Activated gamma-delta T cell (primary cell): Measurements from ENCODE around the gene RASA4B.
"Not testable (repeated sequence)": the region's sequence is repeated elsewhere in the genome, so short reads cannot be mapped to it uniquely, and the experiment has no call there.

Experiments
- DNase-seq: peaks from one replicate; lab custom pipeline; 2025; lab: John Stamatoyannopoulos, UW

RASA4B gene

DNA sequence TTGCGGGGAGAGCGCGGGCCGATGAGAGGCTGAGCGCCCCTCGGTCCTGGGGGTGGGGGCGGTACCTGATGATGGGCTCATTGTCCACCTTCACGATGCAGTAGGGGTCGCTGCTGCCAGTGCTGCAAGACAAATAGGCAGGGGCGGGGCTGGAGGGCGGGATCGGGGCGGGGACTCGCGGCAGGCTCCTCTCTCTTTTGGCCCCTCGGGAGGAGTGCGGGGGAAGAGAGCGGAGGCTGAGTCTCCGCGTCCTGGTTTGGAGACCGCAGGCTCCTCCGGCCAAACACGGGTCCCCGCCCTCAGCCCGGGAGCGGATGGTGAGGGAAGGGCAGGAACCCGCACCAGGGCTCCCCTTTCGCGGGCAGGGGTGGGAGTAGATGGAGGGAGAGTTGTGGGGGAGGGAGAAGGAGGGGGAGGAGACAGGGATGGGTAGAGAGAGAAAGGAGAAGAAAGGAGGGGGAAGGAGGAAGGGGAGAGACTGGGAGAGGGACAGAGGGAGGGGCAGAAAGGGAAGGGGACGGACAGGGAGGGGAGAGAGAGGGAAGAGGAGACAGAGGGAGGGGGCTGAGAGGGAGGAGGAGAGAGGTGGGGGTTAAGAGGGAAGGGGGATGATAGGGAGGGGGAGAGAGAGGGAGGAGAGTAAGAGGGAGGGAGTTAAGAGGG is 5.6 kb downstream of the RASA4B start:
- not testable (repeated sequence) for DNase-seq

DNA sequence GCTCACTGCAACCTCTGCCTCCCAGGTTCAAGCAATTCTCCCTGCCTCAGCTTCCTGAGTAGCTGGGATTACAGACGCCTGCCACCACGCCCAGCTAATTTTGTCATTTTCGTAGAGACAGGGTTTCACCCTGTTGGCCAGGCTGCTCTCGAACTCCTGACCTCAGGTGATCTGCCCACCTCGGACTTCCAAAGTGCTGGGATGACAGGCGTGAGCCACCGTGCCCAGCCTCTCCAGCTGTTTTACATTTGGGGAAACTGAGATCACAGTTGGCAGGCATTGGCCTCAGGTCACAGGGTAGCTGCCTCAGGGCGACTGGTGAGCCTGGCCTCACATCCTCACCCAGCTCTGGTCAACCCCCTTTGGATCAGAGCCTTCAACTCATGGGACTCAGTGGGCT is 7.0 kb downstream of the RASA4B start:
- DNase-seq: not testable (repeated sequence)

DNA sequence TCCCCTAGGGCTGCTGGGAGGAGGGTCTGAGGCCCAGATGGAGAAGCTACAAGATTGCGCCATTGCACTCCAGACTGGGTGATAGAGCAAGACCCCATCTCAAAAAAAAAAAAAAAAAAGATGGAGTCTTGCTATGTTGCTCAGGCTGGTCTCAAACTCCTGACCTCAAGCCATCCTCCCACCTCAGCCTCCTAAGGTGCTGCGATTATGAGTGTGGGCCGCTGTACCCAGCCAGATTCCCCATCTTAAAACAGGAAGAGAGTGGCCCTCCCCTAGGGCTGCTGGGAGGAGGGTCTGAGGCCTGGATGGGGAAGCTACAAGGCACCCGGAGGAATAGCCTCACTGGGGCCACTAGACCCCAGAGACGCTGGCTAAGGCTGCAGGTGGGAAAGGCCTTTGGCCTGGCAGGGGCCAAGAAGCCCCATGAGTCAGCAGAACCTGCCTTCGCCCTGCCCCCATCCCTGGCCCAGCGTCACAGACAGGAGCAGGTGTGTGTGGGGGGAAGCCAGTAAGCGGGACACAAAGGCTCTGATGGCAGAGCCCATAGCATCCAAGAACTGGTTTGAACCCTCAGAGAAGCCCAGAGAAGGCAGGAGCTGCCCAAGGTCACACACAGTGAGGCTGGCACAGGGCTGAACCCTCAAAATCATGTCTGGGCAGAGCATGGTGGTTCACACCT is 10.0 kb downstream of the RASA4B start:
- DNase-seq: not testable (repeated sequence)

DNA sequence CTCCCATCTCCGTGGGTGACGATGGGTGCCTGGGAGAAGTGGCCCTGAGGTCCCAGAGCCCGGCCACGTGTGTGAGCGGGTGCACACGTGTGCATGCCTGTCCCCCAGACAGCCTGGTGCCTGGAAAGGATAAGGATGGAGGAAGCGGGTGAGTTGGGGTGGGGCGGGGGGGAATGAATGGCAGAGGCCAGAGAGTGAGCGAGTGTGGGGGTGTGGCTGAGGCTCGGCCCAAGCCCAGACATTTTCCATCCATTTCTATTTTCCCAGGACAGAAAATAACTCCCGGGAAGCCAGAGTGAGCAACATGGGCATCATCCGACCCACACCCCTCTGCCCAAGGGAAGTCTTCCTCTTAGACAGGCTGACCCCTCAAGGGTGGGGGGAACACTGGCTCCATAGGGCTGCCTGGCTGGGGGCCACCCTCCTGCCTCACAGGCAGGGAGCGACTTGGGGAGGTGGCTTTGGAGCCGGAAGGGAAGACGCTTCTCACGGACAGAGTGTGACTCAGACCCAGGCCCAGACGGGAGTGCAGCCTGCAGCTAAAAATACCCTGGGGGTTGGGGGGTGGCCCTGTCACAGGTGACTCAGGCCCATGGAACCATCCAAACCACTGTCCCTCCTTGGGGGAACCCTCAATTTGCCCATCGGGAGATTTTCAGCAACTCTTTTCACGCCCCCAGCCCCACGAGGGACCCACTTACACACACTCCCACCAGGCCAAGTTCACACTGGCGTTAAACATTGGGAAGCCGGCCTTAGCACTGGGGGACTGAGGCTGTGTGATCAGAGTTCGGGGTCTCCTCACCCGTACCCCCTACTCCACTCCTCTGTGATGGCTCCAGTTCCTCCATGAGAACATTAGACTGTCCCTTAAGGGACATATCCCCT is 12.0 kb downstream of the RASA4B start:
- not testable (repeated sequence) for DNase-seq

DNA sequence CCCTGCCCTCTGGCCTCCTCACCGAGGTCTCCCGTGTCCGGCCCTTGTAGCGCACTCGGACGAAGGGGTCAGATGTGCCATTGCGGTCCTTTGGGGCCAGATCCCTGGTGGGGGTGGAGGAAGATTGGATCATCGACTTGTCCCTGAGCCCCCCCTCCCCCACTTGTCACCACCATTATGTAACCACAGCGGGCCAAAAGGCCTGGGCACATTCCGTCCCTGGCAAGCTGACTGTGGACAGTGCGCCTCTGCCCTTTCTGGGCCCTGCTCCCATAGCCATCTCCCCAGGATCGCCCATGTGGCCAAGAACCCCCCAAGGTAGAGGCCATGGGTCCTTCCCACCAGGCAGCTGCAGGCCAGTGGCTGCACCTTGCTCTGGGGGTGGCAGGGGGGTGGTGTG is 14.4 kb downstream of the RASA4B start:
- DNase-seq: not testable (repeated sequence)

DNA sequence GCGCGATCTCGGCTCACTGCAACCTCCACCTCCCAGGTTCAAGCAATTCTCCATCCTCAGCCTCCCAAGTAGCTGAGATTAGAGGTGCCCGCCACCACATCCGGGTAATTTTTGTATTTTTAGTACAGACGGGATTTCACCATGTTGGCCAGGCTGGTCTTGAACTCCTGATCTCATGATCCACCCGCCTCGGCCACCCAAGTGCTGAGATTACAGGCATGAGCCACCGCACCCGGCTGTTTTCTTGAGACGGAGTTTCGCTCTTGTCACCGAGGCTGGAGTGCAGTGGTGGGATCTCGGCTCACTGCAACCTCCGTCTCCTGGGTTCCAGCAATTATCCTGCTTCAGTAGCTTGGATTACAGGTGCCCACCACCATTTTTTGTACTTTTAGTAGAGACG is 19.3 kb downstream of the RASA4B start:
- not testable (repeated sequence) for DNase-seq

DNA sequence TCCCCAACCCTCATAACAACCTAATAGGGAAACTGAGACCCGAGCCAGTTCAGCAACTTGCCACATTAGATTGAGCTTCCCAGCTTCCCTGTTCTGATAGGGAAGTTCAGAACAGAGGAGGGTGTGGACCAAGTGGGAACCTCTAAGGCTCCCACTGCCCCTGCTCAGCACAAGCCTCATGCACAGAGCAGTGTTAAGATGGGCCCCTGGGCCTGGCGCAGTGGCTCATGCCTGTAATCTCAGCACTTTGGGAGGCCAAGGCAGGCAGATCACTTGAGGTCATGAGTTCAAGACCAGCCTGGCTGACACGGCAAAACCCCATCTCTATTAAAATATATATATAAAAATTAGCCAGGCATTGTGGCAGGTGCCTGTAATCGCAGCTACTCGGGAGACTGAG is 20.3 kb downstream of the RASA4B start:
- DNase-seq: not testable (repeated sequence)

DNA sequence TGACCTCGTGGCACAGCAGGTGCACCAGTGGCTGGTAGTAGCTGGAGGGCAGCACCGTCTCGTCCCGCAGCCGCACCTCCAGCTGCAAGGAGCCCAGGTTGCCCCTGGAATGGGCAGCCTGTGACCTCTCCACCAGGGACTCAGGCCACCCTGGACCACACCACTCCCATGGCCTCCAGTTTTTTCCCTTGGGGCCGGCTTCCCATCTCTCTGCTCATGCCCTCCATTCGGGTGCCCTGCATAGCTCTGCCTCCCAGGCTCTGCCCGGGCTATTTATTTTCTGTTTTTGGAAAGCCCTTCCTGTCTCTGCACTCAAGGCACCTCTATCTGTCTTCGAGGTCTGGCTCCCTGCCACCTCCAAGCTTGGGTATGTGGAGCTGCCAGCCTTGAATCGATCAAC is 20.7 kb downstream of the RASA4B start:
- DNase-seq: not testable (repeated sequence)

DNA sequence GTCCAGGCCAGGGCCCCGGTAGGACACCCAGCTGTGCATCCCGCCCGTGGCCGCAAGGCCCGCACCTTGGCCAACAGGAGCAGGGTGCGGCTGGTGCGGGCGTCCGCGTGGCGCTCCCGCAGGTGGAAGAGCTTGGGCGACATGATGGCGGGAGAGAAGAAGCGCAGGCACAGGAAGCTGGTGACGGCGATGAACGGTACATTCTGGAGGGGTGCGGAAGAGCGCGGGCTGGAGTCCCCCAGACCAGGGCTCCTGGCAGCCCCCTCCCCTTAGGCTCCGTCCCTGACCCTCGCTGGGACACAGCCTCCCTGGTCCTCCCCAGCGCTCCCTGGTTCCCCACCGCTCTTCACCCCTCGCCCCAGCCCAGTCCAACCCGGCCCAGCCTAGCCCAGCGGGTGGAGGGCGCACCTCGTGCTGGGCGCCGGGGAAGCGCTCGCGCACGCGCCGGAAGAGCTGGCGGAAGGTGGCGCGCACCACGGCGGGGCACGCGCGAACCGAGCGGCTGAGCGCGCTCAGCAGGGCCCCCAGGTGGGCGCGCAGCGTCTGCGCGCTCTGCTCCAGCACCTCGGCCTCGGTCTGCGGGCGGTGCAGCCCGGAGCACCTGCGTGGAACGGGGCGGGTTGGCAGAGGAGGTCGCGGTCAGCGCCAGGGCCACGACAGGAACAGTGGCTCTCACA is 23.0 kb downstream of the RASA4B start:
- not testable (repeated sequence) for DNase-seq

DNA sequence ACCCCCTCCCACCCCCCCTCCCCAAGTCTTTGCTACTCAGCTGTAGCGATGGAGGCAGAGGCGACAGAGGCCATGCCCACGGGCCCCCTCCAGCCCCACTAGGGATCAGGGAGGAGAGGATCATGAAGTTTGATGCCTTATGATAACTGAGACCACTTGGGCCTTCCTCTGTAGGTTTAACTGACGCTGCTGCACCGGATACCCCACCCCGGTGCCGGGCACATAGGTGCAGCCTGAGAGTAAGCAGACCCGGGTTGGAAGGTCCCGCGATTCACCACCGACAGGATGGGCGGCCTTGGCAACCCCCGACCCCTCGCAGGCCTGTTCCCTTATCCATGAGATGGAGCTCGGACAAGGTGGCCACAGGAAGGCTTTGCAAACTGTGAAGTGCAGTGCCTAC is 23.6 kb downstream of the RASA4B start:
- not testable (repeated sequence) for DNase-seq

DNA sequence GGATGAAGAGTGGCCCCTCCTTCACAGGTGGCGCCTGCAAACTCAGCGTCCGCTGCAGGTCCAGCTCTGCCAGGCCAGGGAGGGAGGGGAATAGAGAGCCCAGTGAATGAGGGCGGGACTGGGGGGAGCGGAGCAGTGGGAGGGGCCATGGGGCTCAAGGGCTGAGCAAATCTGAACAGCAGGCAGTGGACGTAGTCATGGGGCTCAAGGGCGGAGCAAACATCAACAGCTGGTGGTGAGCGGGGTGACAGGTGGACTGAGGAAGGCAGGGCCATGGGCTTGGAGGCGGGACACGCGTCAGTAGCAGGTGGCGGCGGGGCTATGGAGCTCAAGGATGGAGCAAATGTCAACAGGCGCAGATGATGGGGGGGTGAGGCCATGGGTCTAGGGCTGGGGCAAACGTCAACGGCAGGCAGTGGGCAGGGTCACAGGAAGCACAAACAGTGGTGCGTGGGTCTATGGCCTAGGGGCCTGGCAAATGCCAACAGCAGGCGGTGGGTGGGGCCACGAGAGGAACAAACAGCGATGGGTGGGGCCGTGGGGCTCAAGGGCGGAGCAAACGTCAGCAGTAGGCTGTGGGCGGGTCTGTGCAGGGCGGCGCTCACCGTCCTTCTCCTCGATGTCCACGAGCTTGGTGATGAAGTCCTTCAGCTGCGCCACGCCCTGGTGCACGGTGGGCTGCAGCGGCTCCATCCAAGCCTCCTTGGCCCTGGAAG is 24.2 kb downstream of the RASA4B start:
- DNase-seq: not testable (repeated sequence)

DNA sequence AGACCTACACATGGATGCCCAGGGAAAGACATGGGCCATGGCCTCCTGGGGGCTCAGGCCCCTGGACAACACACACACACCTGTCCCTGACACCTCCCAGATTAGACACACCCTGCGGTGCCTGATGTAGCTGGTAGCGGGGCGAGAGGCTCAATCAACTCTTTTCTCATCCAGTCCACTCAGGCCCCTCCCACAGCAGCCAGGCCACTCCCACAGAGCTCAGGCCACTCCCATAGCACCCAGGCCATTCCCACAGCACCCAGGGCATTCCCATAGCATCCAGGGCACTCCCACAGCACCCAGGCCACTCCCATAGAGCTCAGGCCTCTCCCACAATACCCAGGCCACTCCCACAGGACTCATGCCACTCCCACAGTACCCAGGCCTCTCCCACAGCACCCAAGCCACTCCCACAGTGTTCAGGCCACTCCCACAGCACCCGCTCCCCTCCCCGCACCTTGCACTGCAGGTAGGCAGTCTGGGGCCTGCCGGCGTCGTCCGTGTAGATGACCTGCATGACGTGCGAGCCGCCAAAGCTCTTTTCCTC is 27.0 kb downstream of the RASA4B start:
- DNase-seq: not testable (repeated sequence)

DNA sequence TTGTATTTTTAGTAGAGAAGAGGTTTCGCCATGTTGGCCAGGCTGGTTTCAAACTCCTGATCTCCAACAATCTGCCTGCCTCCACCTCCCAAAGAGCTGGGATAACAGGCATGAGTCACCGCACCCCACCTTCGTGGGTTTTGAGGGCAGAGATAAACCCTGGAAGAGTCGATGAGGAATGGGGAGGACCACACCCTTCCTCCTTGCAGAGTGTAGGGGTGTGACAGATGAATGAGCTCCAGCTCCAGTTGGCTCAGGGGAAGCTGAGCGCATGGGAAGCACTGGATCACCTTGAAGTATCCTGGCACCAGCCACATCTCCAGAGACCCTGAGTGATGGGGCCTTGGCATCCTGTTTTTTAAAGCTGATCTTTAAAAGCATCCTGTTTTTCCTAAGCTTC is 33.3 kb downstream of the RASA4B start:
- not testable (repeated sequence) for DNase-seq

DNA sequence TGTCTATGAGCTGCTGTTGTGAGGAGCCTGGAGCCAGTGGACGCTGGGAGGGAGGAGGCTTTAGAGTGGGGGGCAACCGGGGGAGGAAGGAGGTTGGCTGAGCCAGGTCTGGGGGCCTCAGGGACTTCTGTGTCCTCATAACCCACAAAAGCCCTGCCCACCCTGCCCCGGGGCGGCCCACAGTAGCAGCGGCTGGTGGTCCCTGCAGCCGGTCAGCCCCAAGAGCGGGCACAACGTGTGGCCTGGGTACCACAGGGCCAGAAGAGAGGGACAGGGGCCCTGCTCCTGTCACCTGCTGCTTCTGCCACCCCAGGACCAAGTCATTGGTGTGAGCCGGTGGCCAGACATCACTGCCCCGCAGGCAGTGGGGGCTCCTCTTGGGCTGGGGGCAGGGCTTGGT is 35.6 kb downstream of the RASA4B start:
- DNase-seq: not testable (repeated sequence)

DNA sequence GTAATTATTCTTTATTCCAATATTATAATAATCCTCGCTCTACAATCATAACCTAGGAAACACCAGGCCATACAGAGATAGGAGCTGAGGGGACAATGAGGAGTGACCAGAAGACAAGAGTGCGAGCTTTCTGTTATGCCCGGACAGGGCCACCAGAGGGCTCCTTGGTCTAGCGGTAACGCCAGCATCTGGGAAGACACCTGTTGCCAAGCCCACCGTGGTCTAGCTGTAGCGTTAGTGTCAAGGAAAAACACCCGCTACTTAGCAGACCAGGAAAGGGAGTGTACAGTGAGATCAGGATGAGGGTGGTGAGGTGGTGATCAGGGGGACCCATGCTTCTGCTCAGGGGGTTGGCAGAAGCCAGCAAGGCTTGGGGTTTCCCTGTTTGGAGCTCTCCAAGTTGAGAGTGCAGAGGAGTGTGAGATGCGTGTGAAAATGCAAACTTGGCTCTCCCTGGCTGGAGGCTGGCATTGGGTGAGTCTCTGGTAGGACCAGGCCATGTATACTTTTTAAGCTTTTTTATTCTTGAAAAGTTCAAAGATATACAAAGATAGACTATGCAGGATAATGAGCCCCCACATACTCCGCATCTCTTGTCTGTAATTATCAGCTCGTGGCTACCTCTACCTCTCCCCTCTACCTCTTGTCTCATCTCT is 37.5 kb downstream of the RASA4B start:
- DNase-seq: not testable (repeated sequence)

DNA sequence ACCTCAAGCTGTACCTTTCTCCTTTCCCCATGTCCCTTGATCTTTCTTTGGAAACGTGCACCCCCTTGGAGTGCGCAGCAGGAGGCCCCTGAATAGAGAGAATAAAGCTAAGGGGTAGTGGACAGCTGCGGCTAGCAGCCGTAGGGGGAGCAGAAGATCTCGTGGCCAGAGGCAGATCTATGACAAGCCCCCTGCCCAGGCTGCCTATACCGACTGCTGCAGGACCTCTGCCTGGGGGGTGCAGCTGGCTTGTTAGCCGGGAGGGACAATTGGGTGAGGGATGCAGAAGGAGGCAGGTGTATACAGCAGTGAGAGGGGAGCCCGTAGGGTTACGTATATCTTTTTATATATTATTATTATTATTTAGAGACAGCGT is 38.4 kb downstream of the RASA4B start:
- DNase-seq: not testable (repeated sequence)

DNA sequence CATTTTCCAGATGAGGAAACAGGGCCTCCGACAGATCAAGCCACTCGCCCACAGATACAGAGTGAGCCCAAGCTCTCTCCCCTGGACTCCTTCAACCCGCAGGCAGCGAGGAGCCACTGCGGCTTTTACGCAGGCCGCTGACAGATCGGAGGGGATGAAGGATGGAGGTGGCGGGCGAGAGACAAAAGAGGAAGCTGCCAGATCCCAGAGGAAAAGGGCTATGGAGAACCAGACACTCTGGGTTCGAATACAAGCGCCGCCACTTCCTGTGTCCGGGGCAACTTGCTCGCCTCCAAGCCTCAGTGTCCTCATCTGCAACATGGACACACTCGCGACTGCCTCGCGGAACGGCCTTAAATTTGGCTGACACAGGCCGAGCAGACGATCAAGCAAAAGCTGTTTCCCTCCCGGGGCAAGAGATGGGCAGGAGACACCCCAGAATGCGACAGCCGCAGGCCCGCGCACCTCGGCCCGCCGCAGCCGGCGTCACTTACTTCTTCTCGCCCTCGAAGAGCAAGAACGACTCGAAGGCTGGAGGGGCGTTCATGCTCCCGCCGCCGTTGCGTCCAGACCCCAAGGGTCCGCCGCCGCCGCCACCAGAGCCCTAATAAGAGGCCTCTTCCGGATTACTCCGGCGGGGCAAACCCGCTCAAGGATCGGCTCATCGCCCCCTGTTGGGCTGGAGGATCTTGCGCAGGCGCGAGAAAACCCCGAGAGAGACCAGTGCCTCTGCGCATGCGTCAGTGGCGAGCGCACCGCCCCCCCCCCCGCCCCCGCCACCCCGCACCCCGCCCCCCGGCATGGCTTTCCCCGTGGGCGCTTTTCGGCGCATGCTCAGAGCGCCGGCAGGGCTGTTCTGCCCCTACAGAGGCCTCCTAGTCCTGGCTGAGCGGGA is 39.0 kb downstream of the RASA4B start, which contains the start of gene POLR2J:
Gene POLR2J (minus strand): TSS at position 609 of the 895 bp plus-strand sequence. CDS start 62 bp downstream, at position 547.
- not testable (repeated sequence) for DNase-seq

DNA sequence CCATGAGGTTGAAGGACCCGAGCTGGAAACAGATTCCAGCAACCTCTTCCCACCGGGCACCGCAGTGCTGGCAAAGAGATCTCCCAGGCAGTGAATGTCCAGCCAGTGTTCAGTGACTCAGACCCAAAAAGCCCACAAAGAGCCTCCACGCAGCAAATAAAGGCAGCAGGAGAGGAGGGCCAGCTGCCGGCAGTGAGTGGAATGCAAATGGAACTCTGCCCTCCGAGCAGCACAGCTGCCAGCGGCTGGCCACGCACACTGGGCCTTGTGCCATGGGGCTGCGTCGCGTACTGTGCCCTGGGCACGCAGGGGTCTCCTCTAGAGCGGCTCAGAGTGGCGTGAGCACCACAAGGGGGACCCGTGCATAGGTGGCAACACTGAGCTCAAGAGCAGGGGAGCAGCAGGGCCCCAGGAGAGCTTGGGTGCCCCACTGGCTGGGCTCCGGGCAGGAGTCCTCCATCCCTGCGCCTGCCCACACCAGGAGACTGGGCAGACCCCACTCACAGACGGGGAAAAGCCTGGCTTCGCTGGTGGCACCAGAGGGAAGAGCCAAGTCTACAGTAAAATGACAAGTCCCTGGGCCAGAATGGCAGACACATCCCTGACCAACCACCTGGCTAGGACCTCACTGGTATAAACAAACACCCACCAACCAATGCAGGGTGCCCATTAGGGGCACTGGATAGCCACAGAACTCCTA is 42.7 kb downstream of the RASA4B start:
- DNase-seq: not testable (repeated sequence)

DNA sequence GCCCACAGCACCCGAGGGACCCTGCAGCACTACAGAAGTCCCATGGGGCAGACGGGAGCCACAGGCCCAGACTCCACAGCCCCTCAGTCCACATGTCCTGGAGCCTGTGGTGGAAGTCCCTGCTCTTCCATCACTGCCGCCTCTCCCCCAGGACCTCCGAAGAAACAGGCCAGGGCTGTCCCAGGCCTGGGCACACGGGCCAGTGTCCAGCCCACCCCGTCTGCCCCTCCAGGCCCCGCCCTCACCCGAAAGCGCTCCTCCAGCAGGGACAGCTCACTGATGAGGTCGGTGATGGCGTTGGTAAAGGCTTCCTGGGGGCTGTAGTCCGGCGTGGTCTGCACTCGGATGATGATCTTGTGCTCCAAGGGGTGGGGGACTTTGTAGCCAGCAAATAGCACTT is 43.5 kb downstream of the RASA4B start:
- DNase-seq: not testable (repeated sequence)
